NCI-H2196 (cell line): ENCODE data around the gene MERTK.
A peak's percentile ranks its signal among the peaks of the same experiment; 100 is the strongest.
"Not testable (repeated sequence)": the region's sequence is repeated elsewhere in the genome, so short reads cannot be mapped to it uniquely, and the experiment has no call there.

Source experiments
- DNase-seq: peaks from one replicate; lab custom pipeline; 2025; ENCODE audit not compliant: unreplicated experiment; lab: John Stamatoyannopoulos, UW

The MERTK gene

DNA sequence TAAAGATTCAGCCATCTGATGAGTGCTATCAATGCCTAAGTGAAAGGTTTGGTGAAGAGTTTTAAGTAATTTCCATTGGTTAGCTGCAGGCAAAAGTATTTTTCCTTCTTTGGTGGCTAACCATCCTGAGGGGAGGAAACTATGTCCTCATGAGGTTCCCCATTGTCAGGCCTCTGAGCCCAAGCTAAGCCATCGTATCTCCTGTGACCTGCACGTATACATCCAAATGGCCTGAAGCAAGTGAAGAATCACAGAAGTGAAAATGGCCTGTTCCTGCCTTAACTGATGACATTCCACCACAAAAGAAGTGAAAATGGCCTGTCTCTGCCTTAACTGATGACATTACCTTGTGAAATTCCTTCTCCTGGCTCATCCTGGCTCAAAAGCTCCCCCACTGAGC is 141.7 kb downstream of the MERTK start:
- DNase-seq = not testable (repeated sequence)

DNA sequence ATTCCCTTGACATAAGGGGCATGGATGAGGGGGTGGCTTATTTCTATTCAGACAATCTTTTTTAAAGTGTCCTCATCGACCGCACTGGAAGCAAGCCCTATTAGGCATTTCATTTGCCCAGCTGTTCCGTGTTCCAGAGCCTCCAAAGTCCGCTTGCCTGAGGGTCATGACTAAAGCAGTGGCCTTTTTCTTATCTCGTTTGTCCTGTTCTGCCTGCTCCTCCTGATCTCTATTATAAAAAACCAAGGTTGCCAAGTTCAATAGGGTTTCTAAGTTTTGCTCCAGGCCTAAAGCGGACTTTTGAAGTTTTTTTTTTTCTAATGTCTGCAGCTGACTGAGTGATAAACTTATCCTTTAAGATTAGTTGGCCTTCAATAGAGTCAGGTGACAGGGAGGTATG is 143.1 kb downstream of the MERTK start:
- not testable (repeated sequence) for DNase-seq

DNA sequence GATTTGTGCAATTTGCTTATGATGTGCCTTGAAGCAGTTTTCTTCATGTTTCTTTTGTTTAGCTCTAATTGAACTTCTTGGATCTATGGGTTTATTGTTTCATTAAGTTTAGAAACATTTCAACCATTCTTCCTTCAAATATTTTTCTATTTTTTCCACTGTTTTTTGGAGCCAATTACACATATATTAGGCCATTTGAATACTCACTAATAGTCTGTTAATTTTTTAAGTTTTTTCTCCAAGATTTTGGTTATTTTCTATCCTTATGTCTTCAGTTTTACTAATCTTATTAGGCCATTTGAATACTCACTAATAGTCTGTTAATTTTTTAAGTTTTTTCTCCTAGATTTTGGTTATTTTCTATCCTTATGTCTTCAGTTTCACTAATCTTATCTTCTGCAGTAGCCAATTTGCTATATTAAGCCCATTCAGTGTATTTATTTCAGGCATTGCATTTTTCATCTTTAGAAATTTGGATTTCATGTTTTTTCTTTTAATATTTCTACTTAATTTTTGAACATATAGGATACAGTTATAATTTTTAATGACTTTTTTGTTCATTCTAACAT is 147.1 kb downstream of the MERTK start:
- DNase-seq = no peak

DNA sequence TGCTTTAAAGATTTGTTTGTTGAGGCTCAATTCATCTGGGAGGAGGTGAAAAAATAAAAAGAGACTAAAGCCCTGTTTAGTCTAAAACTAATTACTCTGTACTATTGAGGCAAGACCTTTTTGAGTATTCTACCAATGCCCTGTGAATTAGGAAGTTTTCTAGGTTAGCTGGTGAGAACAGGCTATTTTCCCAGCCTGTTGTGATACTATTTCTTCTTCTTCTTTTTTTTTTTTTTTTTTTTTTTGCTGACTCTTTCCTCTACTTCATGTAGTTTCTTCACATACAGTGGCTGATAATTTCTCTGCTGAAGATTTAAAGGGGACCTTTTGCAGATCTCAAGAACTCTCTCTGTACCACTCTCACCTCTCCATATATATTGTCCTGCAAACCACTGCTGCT is 147.8 kb downstream of the MERTK start:
- DNase-seq = no peak

DNA sequence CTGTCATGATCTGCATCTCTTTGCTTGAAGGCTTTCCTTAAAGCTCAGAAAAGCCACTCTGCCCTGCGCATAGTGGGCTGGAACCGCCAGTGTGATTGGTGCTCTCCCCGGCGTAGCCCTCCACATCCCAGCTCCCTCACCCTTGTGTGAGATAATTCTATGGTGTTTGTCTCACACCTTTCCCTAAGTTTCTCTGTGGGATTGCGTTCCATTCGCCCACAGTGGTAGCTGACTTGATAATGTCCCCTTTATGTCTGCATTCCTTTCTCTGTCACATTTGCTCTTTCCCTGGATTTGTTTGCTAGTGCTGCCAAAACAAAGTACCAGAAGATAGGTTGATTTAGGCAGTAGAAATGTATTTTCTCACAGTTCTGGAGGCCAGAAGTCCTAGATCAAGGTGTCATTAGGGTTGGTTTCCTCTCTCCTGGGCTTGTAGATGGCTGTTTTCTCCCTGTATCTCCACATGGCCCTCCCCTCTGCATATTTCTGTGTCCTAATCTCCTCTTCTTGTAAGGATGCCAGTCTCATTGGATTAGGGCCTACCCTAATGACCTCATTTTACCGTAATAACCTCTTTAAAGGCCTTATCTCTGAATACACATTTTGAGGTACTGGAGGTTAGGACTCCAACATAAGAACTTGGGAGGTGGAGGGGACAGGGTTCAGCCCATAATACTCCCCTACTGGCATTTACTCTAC is 149.3 kb downstream of the MERTK start:
- DNase-seq = no peak

DNA sequence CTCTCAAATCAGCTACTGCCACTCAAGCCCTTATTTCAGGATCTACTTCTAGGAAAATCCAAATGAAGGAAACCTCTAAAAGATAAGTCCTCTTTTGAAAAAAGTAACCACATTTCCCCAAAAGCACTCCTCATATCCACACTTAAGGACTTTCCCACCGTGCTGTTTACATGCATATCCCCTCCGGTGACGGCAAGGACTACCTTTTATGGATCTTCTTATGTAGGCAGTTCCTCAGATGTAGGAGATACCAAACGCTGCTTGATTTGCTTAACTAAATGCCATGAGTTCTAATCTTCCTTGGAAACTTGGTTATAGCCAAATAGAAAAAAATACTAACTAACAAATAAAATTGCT is 149.8 kb downstream of the MERTK start:
- DNase-seq = no peak

DNA sequence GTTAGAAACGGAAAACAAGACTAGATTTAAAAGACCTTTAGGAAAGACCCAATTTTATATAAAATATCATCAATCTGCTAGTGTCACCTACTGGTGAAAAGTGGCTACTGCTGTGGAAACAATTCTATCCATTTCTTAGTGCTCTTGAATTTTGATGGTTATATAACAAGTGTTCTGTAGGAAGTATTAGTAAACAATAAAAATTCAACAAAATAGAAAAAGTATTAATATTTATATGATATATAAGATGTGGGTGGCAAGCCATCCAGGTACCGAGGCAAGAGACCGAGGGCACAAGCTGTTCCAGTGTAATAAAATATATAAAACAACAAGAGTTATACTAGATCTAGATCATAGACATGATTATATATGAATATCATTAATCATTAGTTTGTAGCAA is 150.5 kb downstream of the MERTK start:
- peak; percentile 55 for DNase-seq

DNA sequence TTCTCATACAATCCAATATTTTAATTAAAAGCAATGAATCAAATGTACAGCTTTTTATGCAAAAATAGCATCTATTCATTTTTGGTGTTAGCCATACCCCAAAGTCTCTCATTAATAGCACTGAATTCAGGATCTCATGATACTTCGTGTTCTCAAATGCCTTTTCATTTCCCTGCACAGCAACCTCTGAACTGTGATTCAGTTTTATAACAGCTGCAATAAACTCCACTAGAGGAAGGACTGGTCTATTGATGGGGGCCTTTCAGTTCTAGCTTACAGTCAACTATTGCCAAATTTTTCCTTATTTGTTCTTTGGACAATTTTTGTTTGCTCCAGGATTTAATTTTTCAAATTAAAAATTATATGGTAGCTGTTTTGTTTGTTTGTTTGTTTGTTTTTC is 151.9 kb downstream of the MERTK start:
- DNase-seq = no peak

DNA sequence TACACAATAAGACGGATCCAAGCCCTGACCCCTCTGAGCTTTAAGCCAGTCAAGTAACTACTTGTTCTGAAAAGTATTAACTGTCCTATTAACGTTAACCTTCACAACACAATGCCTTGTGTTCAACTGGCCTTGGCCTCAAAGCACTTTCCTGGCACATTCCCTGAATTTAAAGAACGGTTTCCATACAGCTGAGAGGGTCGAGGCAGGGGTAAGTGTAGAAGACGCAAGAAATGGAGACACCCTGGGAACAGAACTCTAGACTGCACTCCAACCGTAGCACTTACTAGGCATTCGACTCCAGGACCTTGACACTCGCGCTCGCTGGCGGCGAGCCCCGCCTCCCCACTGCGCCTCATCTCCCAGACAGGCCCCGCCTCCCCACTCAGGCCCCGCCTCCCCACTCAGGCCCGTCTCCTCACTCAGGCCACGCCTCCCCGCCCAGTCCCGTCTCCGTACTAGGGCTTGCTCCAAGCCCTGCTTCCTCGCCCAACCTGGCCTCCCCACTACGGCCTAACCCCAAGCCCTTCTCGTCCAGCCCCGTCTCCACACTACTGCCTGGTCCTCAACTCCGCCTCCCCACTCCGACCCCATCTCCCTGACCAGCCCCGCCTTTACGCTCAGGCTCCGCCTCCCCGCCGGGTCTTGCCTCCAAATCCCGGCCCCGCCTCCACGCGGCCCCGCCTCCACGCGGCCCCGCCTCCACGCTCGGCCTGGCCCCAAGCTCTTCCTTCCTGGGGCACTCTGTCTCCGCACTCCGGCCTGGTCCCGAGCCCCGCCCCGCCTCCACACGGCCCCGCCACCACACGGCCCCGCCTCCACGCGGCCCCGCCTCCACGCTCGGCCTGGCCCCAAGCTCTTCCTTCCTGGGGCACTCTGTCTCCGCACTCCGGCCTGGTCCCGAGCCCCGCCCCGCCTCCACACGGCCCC is 155.8 kb downstream of the MERTK start:
- peak; percentile 98 for DNase-seq

DNA sequence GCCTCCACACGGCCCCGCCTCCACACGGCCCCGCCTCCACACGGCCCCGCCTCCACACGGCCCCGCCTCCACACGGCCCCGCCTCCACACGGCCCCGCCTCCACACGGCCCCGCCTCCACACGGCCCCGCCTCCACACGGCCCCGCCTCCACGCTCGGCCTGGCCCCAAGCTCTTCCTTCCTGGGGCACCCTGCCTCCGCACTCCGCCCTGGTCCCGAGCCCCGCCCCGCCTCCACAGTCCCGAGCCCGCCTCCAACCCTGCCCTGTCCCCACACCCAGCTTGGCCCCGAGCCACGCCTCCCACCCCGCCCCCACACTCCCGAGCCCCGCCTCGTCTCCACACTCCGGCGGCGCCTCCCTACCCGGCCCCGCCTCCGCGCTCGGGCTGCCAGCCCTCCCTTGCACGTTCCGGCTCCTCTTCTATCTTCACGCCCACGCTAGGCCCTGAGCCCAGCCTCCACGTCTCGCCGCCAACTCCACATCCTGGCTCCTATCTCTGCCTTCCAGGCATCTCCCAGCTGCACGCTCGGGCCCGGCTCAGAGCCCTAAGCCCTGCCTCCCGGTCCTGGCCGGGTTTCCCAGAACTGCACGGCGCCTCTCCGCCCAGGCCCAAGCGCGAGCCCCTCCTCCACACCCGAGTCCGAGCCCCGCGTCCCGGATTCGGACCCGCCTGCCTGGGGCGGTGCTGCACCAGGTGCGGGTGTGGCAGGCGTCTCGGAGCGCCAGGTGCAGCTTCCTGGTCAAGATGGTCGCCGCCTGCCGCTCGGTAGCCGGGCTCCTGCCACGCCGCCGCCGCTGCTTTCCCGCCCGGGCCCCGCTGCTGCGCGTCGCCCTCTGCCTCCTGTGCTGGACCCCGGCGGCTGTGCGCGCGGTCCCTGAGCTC is 156.7 kb downstream of the MERTK start, which contains the start of gene TMEM87B:
Gene TMEM87B (plus strand): TSS at position 423 of the 883 bp plus-strand sequence. CDS start 323 bp downstream, at position 746.
- peak; percentile 96 for DNase-seq

DNA sequence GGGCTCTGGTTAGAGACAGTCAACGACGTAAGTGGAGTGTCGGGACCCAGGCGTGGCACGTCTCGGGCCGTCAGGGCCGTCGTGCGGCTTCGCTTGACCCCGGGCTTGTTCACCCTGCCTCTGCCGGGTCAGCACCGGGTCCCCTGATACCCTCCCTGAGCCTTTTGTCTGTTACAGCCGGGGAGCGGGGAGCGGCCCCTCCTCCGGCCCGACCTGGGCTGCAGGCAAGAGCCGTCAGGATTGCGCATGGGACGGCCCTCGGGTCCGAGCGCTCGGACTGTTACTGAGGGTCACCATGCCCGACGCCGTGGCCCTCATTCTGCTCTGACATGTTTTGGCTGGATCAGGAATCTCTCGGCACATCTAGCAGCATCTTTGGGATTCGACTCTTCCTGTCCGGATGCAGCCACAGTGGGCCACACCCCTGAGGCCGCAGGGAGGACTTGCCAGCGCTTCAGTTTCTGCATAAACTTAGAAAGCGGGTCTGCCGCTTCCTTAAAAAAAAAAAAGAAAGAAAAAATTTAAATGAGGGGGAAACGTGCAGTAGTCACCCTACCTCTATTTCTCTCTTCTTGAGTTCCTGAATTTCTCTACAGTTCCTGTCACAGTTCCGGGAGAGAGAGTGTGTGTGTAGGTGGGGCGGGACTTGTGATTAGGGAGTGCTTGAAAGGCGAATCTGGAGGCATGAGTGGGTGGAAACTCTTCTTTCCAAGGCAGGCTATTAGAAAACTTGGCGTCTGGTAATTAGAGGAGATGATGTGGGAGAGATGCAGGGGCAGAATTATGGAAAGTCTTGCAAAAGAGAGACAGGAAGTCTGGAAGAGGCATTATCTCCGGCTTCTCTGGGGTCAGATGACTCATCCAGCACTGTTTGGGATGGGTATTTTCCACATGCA is 157.6 kb downstream of the MERTK start:
- peak; percentile 50 for DNase-seq

DNA sequence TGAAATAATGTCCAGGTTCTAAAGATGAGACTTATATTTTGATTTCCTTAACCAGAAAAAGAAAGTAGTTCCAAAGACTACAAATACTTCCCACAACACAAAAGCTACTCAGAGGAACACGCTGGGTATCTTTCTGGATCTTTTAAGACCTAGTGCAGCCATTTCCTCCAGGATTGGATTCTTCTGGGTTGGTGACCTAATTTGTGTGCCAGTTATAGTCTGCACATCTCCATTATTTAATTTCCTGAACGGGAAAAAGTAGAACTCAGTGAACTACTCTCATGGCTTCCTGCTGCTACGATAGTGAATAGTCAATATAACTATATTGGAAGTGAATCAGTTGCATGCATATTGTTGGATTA is 158.2 kb downstream of the MERTK start:
- no peak for DNase-seq

DNA sequence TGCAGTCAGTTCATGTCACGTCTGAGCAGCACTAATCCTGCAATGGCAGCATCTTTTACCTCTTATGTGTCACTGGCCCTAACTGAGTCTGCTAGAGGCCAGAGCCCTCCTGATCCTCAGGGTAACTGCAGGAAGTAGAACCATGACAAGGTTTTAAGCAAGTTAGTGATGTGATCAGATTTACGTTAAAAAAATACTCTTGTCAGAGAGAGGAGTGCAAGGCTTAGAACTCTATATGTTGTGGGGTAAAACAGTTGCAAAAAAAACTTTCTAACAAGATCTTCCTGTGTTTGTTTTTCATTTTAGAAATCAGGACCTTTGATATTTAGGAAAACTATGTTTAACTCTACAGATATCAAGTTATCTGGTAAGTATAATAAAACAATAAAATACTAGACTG is 161.3 kb downstream of the MERTK start:
- no peak for DNase-seq

DNA sequence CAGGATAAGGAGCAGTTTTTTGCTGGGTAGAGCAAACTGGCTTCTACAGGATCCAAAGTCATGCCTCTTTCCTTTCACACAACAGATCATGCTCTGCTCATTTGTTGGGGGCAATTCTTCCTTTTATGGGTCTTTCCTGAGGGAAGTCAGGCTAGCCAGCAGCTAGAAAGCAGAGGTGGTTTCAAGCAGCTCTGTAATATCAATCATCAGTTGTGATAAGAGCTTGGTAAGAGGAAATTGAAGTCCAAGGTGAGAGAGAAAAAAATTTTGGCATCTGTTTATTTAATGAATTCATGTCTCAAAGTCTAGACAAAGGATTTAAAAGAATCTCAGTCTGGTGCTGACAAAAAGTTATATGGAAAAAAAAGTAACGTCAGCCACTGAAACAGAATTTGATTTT is 162.9 kb downstream of the MERTK start:
- DNase-seq = no peak

DNA sequence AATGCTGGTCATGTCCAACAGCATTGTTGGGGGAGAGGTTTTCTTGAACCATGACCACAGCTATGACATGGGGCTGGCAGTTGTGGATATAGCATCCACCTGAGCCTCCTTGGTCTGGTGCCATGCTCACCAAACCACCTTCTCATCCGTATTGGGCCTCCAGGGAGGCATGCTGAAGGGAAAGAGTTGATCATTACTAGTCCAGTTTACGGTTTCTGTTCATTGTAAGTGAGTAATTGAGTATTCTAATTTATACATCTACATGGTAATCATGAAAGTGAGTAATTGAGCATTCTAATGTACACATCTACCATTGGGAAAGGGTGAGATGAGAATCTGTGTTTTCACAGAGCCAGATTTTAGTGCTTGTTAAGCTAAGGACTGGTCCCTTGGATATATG is 163.4 kb downstream of the MERTK start:
- DNase-seq = no peak

DNA sequence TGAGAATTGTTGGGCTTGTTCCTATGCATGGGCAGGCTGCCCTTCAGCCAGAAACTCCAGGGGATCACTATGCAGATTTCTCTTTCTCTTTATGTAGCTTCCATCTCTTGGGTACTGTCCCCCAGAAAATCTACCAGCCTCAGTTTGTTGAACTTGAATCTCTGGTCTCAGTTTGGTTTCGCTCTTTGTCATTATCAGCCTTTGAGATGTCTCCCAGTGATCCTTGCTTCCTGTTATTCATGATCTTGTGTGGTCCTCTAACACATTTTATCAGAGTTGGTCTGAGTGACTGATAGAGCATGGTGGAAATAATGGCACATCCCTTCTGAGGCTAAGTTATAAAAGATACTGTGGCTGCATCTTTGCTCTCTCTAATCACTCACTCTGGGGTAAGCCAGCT is 164.5 kb downstream of the MERTK start:
- DNase-seq = no peak

DNA sequence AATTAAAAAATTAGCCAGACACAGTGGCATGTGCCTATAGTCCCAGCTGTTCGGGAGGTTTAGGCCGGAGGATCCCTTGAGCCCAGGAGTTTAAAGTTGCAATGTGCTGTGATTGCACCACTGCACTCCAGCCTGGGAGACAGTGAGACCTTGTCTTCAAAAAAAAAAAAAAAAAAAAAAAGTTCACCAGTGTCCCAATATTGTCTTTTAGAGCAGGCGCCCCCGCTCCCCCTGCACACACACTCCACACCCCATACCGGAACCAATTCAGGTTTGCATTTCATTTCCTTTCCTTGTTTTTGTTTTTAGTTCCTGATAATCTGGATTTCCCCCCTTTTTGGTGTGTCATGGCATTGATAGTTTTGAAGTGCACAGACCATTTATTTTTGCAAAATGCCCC is 167.1 kb downstream of the MERTK start:
- no peak for DNase-seq

DNA sequence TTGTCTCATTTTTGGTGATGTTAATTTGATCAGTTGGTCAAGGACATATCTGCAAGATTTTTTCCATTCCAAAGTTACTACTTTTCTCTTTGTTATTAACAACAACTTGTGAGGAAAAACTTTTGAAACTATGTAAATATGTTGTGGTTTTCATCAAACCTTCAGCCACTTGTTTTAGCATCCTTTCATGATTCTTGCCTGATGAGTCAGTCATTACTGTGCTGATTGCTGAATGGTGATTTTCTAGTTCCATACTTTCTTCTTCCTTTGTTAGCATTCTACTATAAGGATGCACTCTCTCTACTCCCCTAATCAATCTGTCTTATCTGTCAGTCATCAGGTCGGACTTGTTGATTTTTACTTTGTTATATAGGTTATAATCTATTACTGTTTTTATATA is 167.6 kb downstream of the MERTK start:
- no peak for DNase-seq

DNA sequence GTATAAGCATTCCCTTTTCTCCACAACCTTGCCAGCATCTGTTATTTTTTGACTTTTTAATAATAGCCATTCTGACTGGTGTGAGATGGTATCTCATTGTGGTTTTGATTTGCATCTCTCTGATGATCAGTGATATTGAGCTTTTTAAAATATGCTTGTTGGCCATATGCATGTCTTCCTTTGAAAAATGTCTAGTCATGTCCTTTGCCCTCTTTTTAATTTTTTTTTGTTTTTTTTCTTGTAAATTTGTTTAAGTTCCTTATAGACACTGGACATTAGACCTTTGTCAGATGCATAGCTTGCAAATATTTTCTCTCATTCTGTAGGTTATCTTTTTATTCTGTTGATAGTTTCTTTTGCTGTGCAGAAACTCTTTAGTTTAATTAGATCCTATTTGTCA is 171.4 kb downstream of the MERTK start:
- DNase-seq = not testable (repeated sequence)

DNA sequence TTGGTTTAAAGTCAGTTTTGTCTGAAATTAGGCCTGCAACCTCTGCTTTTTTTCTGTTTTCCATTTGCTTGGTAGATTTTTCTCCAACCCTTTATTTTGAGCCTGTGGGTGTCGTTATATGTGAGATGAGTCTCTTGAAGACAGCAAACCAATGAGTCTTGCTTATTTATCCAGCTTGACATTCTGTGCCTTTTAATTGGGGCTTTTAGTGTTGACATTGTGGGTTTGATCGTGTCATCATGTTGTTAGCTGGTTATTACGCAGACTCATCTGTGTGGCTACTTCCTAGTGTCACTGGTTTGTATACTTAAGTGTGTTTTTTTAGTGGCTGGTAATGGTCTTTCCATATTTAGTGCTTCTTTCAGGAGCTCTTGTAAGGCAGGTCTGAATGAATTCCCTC is 175.5 kb downstream of the MERTK start:
- no peak for DNase-seq
